EL (cell line): ENCODE measurements around the gene TOM1L2.
"Not testable (repeated sequence)": the region's sequence is repeated elsewhere in the genome, so short reads cannot be mapped to it uniquely, and the experiment has no call there.

Experiments used
- DNase-seq: peaks from one replicate; pipeline ENCODE4 v3.0.0-alpha.2; 2016

The TOM1L2 gene

DNA sequence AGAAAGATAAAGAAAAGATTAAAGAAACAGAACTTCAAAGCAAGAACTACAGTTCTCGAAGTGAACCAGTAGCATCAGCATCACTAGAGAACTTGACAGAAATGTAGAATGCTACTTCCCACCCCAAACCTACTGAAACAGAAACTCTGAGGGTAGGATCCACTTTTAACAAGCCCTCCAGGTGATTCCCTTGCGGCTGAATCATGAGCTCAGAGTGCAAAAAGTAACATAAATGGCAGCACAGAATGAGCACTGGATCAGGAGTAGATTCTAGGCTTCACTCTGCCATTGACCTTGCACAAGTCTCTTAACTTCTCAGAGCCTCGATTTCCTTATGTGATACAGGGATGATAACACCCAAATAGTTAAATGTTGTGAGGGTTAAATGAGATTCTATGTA is 5.8 kb downstream of the TOM1L2 start:
- DNase-seq = no peak

- no peak for DNase-seq
Measured at GRCh38 chr17:17965152-17965721, 7.0 kb downstream of the TOM1L2 start.

DNA sequence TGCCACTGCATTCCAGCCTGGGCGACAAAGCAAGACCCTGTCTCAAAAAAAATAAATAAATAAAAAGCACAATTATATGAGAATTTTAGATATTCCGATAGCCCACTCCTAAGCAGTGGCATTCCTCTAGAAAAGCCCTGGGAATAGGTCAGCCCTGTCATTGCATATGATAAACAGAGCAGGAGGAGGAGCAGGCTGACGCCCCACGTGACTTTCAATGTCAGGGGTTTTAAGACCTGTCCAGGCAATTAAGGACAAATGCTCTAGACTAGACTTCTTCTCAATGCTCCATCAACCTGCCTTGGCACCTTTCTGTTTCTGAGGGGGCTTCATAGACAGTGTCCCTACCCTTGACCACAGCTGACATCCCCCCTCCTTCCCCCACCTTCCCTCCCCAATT is 7.5 kb downstream of the TOM1L2 start:
- DNase-seq = no peak

DNA sequence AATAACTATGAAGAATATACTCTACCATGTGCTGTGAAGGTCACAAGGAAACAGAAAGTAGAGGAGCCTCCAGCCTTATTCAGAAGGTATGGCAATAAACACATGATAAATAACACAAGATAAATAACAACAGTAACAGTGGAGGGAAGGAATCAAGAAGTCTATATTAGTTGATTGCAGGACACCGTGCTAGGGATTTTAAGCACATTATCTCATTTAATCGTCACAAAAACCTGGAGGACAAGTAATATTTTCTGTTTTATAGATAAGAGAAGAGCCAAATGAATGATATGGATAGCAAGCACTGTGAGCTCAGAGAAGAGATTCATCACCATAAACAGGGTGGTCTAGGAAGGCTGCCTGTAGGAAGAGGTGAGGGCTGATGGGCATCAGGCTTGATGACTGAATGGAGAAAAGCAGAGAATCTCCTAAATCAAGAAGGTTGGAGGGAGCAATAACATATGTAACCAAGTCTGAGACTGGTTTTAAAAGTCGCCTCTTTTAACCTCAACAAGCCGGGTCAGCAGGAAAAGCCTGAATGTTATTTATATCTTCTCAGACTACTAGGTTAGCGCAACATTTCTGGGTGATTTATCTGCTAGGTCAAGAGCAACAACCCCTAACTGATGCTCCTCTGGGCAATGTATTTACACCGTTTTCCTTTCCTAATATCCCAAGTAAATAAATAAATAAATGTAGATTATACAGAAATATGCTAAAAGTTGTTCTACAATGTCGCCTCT is 8.3 kb downstream of the TOM1L2 start:
- no peak for DNase-seq

- DNase-seq = no peak
Measured at GRCh38 chr17:17963066-17963465, 9.1 kb downstream of the TOM1L2 start.

- DNase-seq = no peak
Measured at GRCh38 chr17:17960500-17961030, 11.6 kb downstream of the TOM1L2 start.

- peak; percentile 50 for DNase-seq
Measured at GRCh38 chr17:17959520-17960361, 12.5 kb downstream of the TOM1L2 start.

- DNase-seq = no peak
Measured at GRCh38 chr17:17958982-17959381, 13.2 kb downstream of the TOM1L2 start.

- DNase-seq = no peak
Measured at GRCh38 chr17:17957584-17957916, 14.7 kb downstream of the TOM1L2 start.

- DNase-seq = not testable (repeated sequence)
Measured at GRCh38 chr17:17955790-17956341, 16.3 kb downstream of the TOM1L2 start.

DNA sequence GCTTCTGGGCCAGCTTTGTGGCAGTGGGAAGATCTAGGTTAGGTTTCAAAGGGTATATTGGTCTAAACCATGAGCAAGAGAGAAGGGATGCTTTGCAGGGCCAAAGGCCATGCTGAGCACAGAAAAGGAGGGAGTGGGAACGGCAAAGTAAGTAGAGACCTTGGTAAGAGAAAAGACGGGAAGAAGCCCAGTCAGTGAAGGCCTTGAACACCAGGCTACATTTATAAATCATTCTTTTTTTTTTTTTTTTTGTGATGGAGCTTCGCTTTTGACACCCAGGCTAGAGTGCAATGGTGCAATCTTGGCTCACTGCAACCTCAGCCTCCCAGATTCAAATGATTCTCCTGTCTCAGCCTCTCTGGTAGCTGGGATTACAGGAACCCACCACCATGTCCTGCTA is 18.1 kb downstream of the TOM1L2 start:
- no peak for DNase-seq

- no peak for DNase-seq
Measured at GRCh38 chr17:17952691-17953090, 19.5 kb downstream of the TOM1L2 start.

DNA sequence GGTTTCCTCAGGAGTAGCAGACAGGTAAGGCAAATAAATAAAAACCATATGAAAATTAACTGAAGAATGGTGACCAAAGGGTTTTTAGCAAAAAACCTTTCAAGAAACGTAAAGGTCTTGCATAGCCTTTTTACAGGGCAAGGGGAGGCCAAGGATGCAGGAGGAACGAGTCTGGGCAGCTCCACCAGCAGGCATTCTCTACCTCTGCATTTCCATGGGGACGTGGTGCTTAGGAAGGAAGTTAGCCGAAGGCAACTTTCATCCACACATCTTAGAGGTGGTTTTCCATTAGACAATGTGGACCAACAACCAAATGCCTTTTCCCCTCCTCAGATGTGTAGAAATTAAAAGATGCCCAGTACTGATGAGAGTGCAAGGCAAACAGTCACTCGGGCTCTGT is 20.7 kb downstream of the TOM1L2 start:
- DNase-seq = no peak

DNA sequence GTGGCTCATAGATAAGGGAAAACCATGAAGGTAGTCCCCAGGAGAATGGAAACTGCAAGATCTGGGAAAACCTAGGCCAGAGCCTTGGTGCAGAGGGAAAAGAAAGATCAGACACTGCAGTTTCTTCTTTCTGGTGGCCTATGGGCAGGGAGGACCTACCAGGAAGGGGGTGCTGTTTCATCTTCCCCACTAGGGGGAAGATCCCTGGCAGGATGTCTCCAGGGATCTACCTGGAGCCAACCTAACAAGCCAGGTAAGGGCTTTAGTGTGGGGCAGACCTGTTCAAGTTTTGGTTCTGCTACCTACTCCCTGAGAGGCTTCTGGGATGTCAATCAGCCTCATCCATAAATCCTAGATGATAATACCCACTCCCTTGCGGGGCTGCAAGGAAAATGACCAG is 21.4 kb downstream of the TOM1L2 start:
- DNase-seq = no peak

DNA sequence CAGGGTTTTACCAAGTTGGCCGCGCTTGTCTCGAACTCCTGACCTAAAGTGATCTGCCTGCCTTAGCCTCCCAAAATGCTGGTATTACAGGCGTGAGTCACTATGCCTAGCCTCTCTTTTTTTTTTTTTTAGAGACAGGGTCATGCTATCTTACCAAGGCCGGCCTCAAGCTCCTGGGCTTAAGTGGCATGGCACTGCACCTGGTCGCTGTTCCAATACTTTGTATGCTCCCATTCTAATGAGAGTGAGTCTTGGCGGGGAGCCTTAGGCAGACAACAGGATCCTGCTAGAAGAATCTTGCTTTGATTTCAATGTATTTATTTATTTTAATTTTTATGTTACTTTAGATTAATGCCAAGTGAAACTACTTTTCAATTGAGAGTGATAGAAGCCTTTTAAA is 21.9 kb downstream of the TOM1L2 start:
- DNase-seq = no peak

GRCh38 chr17:17947966-17948365 is 24.2 kb downstream of the TOM1L2 start:
- peak; percentile 36 for DNase-seq

DNA sequence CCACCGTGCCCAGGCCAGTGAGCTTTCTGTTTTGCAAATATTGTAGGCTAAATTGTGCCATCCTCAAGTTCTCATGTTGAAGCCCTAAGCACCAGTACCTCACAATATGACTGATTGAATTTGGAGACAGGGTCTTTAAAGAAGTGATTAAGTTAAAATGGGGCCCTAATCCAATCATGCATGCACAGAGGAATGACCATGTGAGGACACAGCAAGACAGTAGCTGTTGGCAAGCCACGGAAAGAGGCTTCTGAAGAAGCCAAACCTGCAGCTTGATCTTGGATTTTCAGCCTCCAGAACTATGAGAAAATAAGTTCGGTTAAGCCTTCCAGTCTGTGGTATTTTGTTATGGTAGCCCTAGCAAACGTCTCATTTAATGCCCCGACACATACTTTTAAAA is 24.9 kb downstream of the TOM1L2 start:
- DNase-seq = no peak

GRCh38 chr17:17946093-17946492 is 26.1 kb downstream of the TOM1L2 start:
- no peak for DNase-seq

- DNase-seq = no peak
Measured at GRCh38 chr17:17944743-17945142, 27.5 kb downstream of the TOM1L2 start.

DNA sequence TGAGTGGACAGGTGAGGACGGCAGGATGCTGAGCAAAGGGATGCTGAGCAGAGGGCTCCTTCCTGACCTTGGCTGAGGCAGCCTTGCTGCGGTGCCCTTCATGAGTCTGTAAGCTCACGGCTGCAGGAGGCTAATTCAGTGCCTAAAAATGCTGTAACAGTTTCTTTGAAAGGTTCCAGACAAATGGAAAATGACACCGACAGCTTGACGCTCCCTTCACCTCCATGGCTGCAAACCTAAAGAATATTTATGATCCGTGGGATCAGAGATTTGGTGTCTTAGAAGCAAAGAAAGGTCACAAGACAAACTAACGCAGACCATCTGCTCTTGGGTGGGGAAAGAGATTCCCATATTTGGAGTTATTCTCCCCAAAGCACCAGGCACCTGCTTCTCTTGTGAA is 28.0 kb downstream of the TOM1L2 start:
- no peak for DNase-seq

DNA sequence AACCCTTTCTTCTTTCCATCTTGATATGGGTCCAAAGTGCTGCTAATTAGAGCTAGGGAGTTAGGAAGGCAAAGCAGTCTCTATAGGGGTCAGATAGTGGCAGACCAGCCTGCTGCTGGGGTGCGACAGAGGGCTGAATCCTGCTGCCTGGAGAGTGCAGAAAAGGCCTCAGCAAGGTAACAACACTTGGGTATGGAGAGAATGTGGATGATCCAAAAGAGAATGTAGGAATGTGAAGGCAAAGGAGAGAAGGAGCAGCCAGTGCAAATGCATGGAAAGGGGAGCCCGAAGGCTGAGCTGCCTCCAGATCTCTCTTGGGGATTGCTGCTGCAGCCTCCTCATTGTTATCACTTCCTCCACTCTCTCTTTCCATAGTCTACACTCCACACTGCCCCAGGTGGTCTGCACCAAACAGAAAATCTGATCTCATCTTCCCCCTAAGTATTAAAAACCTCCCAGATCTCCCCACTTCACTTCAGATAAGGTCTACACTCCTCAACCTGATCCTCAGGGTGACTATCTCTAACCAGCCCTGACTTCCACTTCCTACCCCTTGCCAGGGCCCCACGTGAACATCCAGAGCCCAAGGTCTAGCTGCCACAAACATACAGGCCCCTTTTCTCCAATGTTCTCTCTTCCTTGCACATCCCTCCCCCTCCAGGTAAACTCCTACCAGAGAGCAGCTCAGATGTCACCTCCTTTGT is 28.8 kb downstream of the TOM1L2 start:
- DNase-seq = no peak

GRCh38 chr17:17942846-17943245 is 29.4 kb downstream of the TOM1L2 start:
- DNase-seq = peak; percentile 67

GRCh38 chr17:17941015-17941414 is 31.2 kb downstream of the TOM1L2 start:
- no peak for DNase-seq
